Keratinocyte (primary cell): Measurements from ENCODE around the gene ALPP. TPM values are rescaled to one million over a fixed set of nuclear protein-coding genes. Genes with fewer than 3 reads are reported as not detected.

ENCODE experiments used
- DNase-seq: peaks from one replicate; pipeline ENCODE4 v3.0.0-alpha.2; 2011; ENCODE audit warnings: low read depth, missing footprints, low spot score
- FAIRE-seq: peaks from 2 replicates; lab custom pipeline; 2011; peaks lifted over from hg19 to GRCh38; lab: Jason Lieb, UNC
- H2AFZ ChIP-seq: 2 replicates; pipeline ENCODE4 v1.6.0; 2012; ENCODE audit warnings: low read length, control low read depth, inconsistent platforms; ENCODE audit not compliant: control insufficient read depth
- H3K27ac ChIP-seq: 2 replicates; pipeline ENCODE4 v1.5.1; 2011; ENCODE audit warnings: low read length; ENCODE audit not compliant: control insufficient read depth, insufficient read depth
- H3K27me3 ChIP-seq: 3 replicates; pipeline ENCODE4 v1.6.0; 2011; ENCODE audit warnings: low read length; ENCODE audit not compliant: control insufficient read depth, insufficient read depth; ENCODE audit errors: extremely low read depth
- H3K36me3 ChIP-seq, 2 experiments: 2 replicates in 1 of 2; 3 replicates in 1 of 2; pipeline ENCODE4 v1.5.1; 2011; ENCODE audit warnings: low read length in 2 of 2, mild to moderate bottlenecking in 1 of 2; ENCODE audit not compliant: control insufficient read depth in 2 of 2, insufficient read depth in 2 of 2; ENCODE audit errors: extremely low read depth in 1 of 2
- H3K4me1 ChIP-seq: 3 replicates; pipeline ENCODE4 v1.5.1; 2011; ENCODE audit warnings: low read length; ENCODE audit not compliant: control insufficient read depth, insufficient read depth; ENCODE audit errors: extremely low read depth
- H3K4me2 ChIP-seq: 3 replicates; pipeline ENCODE4 v1.6.0; 2011; ENCODE audit warnings: low read depth, low read length; ENCODE audit not compliant: control insufficient read depth, insufficient read depth; ENCODE audit errors: extremely low read depth
- H3K4me3 ChIP-seq, 3 experiments: fragments of 200-600 bp in 1 of 3; sonication (generic) in 1 of 3; 2 replicates in 2 of 3; 3 replicates in 1 of 3; pipeline ENCODE4 v1.5.1; 2011 to 2016; ENCODE audit warnings: low read length in 3 of 3, mild to moderate bottlenecking in 3 of 3, control low read depth in 2 of 3, inconsistent platforms in 1 of 3, low read depth in 1 of 3, mixed read lengths in 1 of 3, mixed run types in 1 of 3, moderate library complexity in 1 of 3; ENCODE audit not compliant: control insufficient read depth in 2 of 3, insufficient read depth in 2 of 3; ENCODE audit errors: extremely low read depth in 1 of 3
- H3K79me2 ChIP-seq: 2 replicates; pipeline ENCODE4 v1.6.0; 2012; ENCODE audit warnings: low read length; ENCODE audit not compliant: control insufficient read depth, insufficient read depth
- H3K9ac ChIP-seq: 3 replicates; pipeline ENCODE4 v1.6.0; 2011; ENCODE audit warnings: low read length; ENCODE audit not compliant: control insufficient read depth, insufficient read depth; ENCODE audit errors: extremely low read depth
- H3K9me1 ChIP-seq: 3 replicates; pipeline ENCODE4 v1.6.0; 2011; ENCODE audit warnings: low read length; ENCODE audit not compliant: control insufficient read depth, insufficient read depth; ENCODE audit errors: extremely low read depth
- H3K9me3 ChIP-seq: 2 replicates; pipeline ENCODE4 v1.5.1; 2012; ENCODE audit warnings: low read depth, low read length; ENCODE audit not compliant: control insufficient read depth
- H4K20me1 ChIP-seq: 3 replicates; pipeline ENCODE4 v1.6.0; 2011; ENCODE audit warnings: low read length; ENCODE audit not compliant: control insufficient read depth, insufficient read depth; ENCODE audit errors: extremely low read depth
- EZH2 ChIP-seq: IDR thresholded peaks from one replicate; pipeline ENCODE4 v1.6.1; 2012; ENCODE audit warnings: inconsistent platforms, mild to moderate bottlenecking, low read length, moderate library complexity
- dilution Hi-C: fragments of 300-500 bp; cut with MboI; formaldehyde crosslinking; loops from one replicate; pipeline ENCODE4 v1.7.0; 2020; ENCODE audit warnings: low sequenced_read_pairs; ENCODE audit not compliant: extremely low pct_ligation_motif_present
- polyA plus RNA-seq, 5 experiments: library from polyadenylated mRNA; depleted of rRNA in 3 of 5; stranded (reverse) in 3 of 5; stranded (forward) in 1 of 5; unstranded in 1 of 5; fragments of >200 nt; gene quantifications; 1 replicate in 1 of 5; 2 replicates in 3 of 5; 3 replicates in 1 of 5; pipeline versions ENCODE4 v1.2.1 to v1.2.3, GENCODE V29; 2011 to 2012; ENCODE audit warnings: missing spikeins in 2 of 5, low read depth in 1 of 5, low replicate concordance in 1 of 5
- TF ChIP-seq, protein P1 (sequence below), 3 experiments: IDR thresholded peaks in 1 of 3; conservative IDR thresholded peaks in 1 of 3; optimal IDR thresholded peaks in 1 of 3; 2 replicates in 2 of 3; 3 replicates in 1 of 3; pipeline versions ENCODE3 to v1.5.1; 2011; ENCODE audit warnings: low read length in 3 of 3, mild to moderate bottlenecking in 3 of 3, moderate library complexity in 2 of 3, control low read depth in 1 of 3, inconsistent platforms in 1 of 3; ENCODE audit not compliant: insufficient read depth in 2 of 3; ENCODE audit errors: extremely low read depth in 1 of 3

Gene ALPP
- polyA plus RNA-seq, 1 donor (not counting 4 experiments of a cell fraction or from before 2014, with no cell fraction given), result not detected

DNA sequence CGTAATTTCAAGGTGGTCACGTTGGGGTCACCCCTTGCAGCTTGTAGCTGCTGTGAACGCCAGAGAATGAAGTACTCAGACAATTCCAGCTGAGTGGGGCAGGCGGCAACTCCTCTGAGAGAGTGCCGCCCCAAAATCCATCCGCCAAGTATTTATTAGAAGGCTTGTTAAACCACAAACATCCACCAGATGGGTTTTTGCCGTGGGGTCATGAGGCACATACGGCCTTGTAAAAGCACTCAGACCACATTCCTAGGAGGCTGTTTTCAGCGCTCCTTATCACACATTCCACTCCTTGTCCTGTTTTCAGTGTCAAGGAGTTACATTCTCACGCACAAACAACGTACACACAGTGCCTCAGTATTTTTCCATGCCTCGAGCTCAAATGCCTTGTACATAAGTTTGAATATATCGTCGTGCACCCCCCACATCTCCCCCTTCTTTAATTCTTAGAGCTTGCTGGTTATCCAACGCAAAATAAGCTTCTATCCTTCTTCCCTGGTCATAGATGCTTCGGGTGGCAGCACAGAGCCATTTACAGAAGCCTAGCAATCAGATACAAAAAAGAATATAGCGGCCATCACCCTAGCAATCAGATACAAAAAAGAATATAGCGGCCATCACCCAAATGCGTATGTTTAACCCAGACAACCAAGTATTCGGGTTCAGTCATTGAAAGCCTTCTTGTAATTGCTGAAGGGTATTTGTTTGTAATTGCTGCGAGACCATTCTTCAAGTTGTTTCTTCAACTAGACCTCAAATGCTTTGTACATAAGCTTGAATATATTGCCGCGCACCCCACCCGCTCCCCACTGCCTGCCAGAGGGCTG is 7.3 kb downstream of the ALPP start:
- dilution Hi-C loops, result no loop called here
- H4K20me1 ChIP-seq, result no peaks in the 10 kb centered on the region
- H3K9me1 ChIP-seq, result no peaks in the 10 kb centered on the region
- H3K9me3 ChIP-seq, result no peaks in the 10 kb centered on the region
- peaks cover 86% of the 10 kb centered on the region for H3K27me3 ChIP-seq
- H3K4me3 ChIP-seq, result no peak overlapping the region
- FAIRE-seq (no peak), DNase-seq (no peak)
- H3K4me2 ChIP-seq, result no peak overlapping the region
- no peak overlapping the region for H3K9ac ChIP-seq
- no peak overlapping the region for H3K27ac ChIP-seq
- no peaks in the 10 kb centered on the region for H3K4me1 ChIP-seq
- no peaks in the 10 kb centered on the region for H3K36me3 ChIP-seq
- no peaks in the 10 kb centered on the region for H3K79me2 ChIP-seq
- TF ChIP-seq, protein P1, sequence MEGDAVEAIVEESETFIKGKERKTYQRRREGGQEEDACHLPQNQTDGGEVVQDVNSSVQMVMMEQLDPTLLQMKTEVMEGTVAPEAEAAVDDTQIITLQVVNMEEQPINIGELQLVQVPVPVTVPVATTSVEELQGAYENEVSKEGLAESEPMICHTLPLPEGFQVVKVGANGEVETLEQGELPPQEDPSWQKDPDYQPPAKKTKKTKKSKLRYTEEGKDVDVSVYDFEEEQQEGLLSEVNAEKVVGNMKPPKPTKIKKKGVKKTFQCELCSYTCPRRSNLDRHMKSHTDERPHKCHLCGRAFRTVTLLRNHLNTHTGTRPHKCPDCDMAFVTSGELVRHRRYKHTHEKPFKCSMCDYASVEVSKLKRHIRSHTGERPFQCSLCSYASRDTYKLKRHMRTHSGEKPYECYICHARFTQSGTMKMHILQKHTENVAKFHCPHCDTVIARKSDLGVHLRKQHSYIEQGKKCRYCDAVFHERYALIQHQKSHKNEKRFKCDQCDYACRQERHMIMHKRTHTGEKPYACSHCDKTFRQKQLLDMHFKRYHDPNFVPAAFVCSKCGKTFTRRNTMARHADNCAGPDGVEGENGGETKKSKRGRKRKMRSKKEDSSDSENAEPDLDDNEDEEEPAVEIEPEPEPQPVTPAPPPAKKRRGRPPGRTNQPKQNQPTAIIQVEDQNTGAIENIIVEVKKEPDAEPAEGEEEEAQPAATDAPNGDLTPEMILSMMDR (optimal IDR thresholded peaks at IDR 0.05 in 1 of 3, IDR thresholded peaks at IDR 0.05 in 1 of 3, conservative IDR thresholded peaks at IDR 0.05 in 1 of 3; ENCODE audit: extremely low read depth in 1 of 3, insufficient read depth in 2 of 3, low read length in 3 of 3), result no peak
- no peak for TF ChIP-seq EZH2
- H2AFZ ChIP-seq, result no peak overlapping the region

DNA sequence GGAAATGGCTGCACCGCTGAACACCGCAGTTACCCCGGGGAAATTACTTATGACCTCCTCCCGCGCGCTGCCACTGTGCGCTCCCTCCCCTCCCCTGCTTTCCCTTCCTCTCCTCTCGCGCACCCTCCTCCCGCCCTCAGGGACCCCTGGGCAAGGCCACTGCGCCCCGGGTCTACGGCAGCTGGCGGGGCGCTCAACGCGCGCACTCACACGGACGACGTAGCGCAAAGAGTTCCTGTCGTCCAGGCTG is 7.9 kb downstream of the ALPP start:
- Histone ChIP-seq H3K9me3 (no peaks in the 10 kb centered on the region), H3K36me3 (no peaks in the 10 kb centered on the region), H3K4me2 (no peak overlapping the region), H3K9me1 (no peaks in the 10 kb centered on the region), H3K27me3 (peaks cover 88% of the 10 kb centered on the region), H3K9ac (no peak overlapping the region), H3K79me2 (no peaks in the 10 kb centered on the region), H3K27ac (no peak overlapping the region), H2AFZ (no peak overlapping the region), H4K20me1 (no peaks in the 10 kb centered on the region), H3K4me1 (no peaks in the 10 kb centered on the region), H3K4me3 (no peak overlapping the region)
- DNase-seq, result no peak
- dilution Hi-C loops, result no loop called here
- no peak for TF ChIP-seq EZH2
- TF ChIP-seq, protein P1 (optimal IDR thresholded peaks at IDR 0.05 in 1 of 3, IDR thresholded peaks at IDR 0.05 in 1 of 3, conservative IDR thresholded peaks at IDR 0.05 in 1 of 3; ENCODE audit: extremely low read depth in 1 of 3, insufficient read depth in 2 of 3, low read length in 3 of 3), result no peak
- FAIRE-seq, result no peak
